H1 (cell line): ENCODE data around the gene FAM210A. TPM values are rescaled to one million over a fixed set of nuclear protein-coding genes. Genes with fewer than 3 reads are reported as not detected.

Source experiments
- CTCF ChIA-PET: fragments of 300-600 bp; sonication (Branson Sonifier 250); formaldehyde crosslinking; loops from one replicate; lab custom pipeline; 2021; ENCODE audit not compliant: partially characterized antibody; lab: Charles Lee
- POLR2A ChIA-PET: fragments of 300-600 bp; sonication (Branson Sonifier 250); formaldehyde crosslinking; loops from one replicate; lab custom pipeline; 2021; ENCODE audit warnings: inconsistent platforms; ENCODE audit not compliant: partially characterized antibody; lab: Charles Lee
- DNase-seq, 2 experiments: peaks; one replicate each; pipeline versions ENCODE4 v3.0.0 to v3.0.0-alpha.2; 2010 to 2022; ENCODE audit warnings: low spot score in 2 of 2, low read depth in 1 of 2, mixed read lengths in 1 of 2
- FAIRE-seq: peaks from 2 replicates; lab custom pipeline; 2011; peaks lifted over from hg19 to GRCh38; lab: Jason Lieb, UNC
- H2AFZ ChIP-seq: 2 replicates; pipeline ENCODE4 v1.8.1; 2012; ENCODE audit warnings: low read length, inconsistent platforms
- H2AK5ac ChIP-seq: 2 replicates; pipeline ENCODE4 v1.6.1; 2013; ENCODE audit warnings: low read depth, low read length
- H2BK120ac ChIP-seq: replicated peaks from 2 replicates; pipeline ENCODE3; 2013; ENCODE audit warnings: low read depth, low read length, inconsistent platforms
- H2BK12ac ChIP-seq: 2 replicates; pipeline ENCODE4 v1.6.1; 2013; ENCODE audit warnings: low read depth, low read length
- H2BK15ac ChIP-seq: 2 replicates; pipeline ENCODE4 v1.6.1; 2013; ENCODE audit warnings: low read length
- H2BK20ac ChIP-seq: 2 replicates; pipeline ENCODE4 v1.6.1; 2013; ENCODE audit warnings: low read length
- H2BK5ac ChIP-seq: 2 replicates; pipeline ENCODE4 v1.6.1; 2013; ENCODE audit warnings: low read depth, low read length
- H3K14ac ChIP-seq: 2 replicates; pipeline ENCODE4 v1.6.1; 2013; ENCODE audit warnings: inconsistent platforms; ENCODE audit not compliant: insufficient read length
- H3K18ac ChIP-seq: 2 replicates; pipeline ENCODE4 v1.6.1; 2013; ENCODE audit warnings: low read length; ENCODE audit errors: extremely low read depth
- H3K23ac ChIP-seq: 2 replicates; pipeline ENCODE4 v1.6.1; 2013; ENCODE audit warnings: inconsistent platforms; ENCODE audit not compliant: insufficient read length
- H3K23me2 ChIP-seq: 2 replicates; pipeline ENCODE4 v1.6.1; 2013; ENCODE audit warnings: low read depth, low read length
- H3K27ac ChIP-seq: 2 replicates; pipeline ENCODE4 v1.6.1; 2011; ENCODE audit warnings: low read depth, low read length, inconsistent platforms
- H3K27me3 ChIP-seq, 4 experiments: replicated peaks in 1 of 4; 1 replicate in 1 of 4; 2 replicates in 3 of 4; pipeline versions ENCODE4 v1.6.1 to v1.8.1; 2011 to 2013; ENCODE audit warnings: low read length in 3 of 4, mild to moderate bottlenecking in 3 of 4, inconsistent platforms in 2 of 4, mixed read lengths in 2 of 4, moderate library complexity in 1 of 4; ENCODE audit not compliant: control insufficient read depth in 3 of 4, insufficient read depth in 3 of 4; ENCODE audit errors: extremely low read depth in 1 of 4
- H3K36me3 ChIP-seq, 4 experiments: 2 replicates each; pipeline versions ENCODE4 v1.6.1 to v1.8.1; 2011 to 2013; ENCODE audit warnings: mild to moderate bottlenecking in 4 of 4, low read length in 3 of 4, moderate library complexity in 2 of 4, control low read depth in 1 of 4, inconsistent platforms in 1 of 4; ENCODE audit not compliant: insufficient read depth in 4 of 4, control insufficient read depth in 2 of 4
- H3K4ac ChIP-seq: replicated peaks from 2 replicates; pipeline ENCODE3; 2013; ENCODE audit warnings: low read length, low read depth, mixed read lengths, inconsistent platforms; ENCODE audit not compliant: insufficient read length
- H3K4me1 ChIP-seq, 4 experiments: replicated peaks in 1 of 4; 1 replicate in 1 of 4; 2 replicates in 3 of 4; pipeline versions ENCODE4 v1.6.1 to v1.8.1; 2011 to 2013; ENCODE audit warnings: low read length in 3 of 4, inconsistent platforms in 2 of 4, mixed read lengths in 1 of 4; ENCODE audit not compliant: insufficient read depth in 4 of 4, control insufficient read depth in 3 of 4
- H3K4me2 ChIP-seq, 2 experiments: 2 replicates each; pipeline versions ENCODE4 v1.6.1 to v1.8.1; 2011 to 2013; ENCODE audit warnings: low read depth in 2 of 2, low read length in 2 of 2, control low read depth in 1 of 2, inconsistent platforms in 1 of 2, mild to moderate bottlenecking in 1 of 2; ENCODE audit not compliant: insufficient read depth in 1 of 2
- H3K4me3 ChIP-seq, 4 experiments: fragments of 200-600, 300-600 bp in 1 of 4; sonication (generic), shearing (Covaris generic), sonication (Bioruptor Twin) in 1 of 4; 2 replicates each; pipeline versions ENCODE4 v1.5.1 to v1.8.1; 2011 to 2016; ENCODE audit warnings: low read length in 4 of 4, low read depth in 3 of 4, control low read depth in 2 of 4, inconsistent platforms in 2 of 4, mild to moderate bottlenecking in 2 of 4, mixed read lengths in 1 of 4, moderate library complexity in 1 of 4; ENCODE audit not compliant: insufficient read depth in 2 of 4; ENCODE audit errors: extremely low read depth in 1 of 4
- H3K56ac ChIP-seq: replicated peaks from 2 replicates; pipeline ENCODE3; 2013; ENCODE audit warnings: low read depth, mild to moderate bottlenecking, mixed read lengths, low read length, inconsistent platforms; ENCODE audit not compliant: insufficient read length
- H3K79me1 ChIP-seq: 2 replicates; pipeline ENCODE4 v1.6.1; 2013; ENCODE audit warnings: low read depth, low read length, control low read depth
- H3K79me2 ChIP-seq, 2 experiments: 2 replicates each; pipeline versions ENCODE4 v1.6.1 to v1.8.1; 2012 to 2013; ENCODE audit warnings: low read length in 2 of 2, mild to moderate bottlenecking in 2 of 2, inconsistent platforms in 1 of 2; ENCODE audit not compliant: insufficient read depth in 2 of 2, control insufficient read depth in 1 of 2
- H3K9ac ChIP-seq, 4 experiments: replicated peaks in 1 of 4; 1 replicate in 1 of 4; 2 replicates in 3 of 4; pipeline versions ENCODE4 v1.6.1 to v1.8.1; 2011 to 2013; ENCODE audit warnings: low read depth in 3 of 4, low read length in 3 of 4, control low read depth in 2 of 4, mild to moderate bottlenecking in 2 of 4, moderate library complexity in 2 of 4, inconsistent platforms in 1 of 4; ENCODE audit errors: extremely low read depth in 1 of 4
- H3K9me3 ChIP-seq, 2 experiments: 2 replicates each; pipeline versions ENCODE4 v1.6.1 to v1.8.1; 2012 to 2013; ENCODE audit warnings: mild to moderate bottlenecking in 2 of 2, moderate library complexity in 2 of 2, control low read depth in 1 of 2, inconsistent platforms in 1 of 2, low read depth in 1 of 2, low read length in 1 of 2, mixed read lengths in 1 of 2; ENCODE audit not compliant: insufficient read depth in 2 of 2
- H4K20me1 ChIP-seq, 2 experiments: replicated peaks in 1 of 2; 2 replicates each; pipeline versions ENCODE3 to v1.8.1; 2011 to 2013; ENCODE audit warnings: inconsistent platforms in 2 of 2, low read length in 2 of 2, mild to moderate bottlenecking in 1 of 2; ENCODE audit not compliant: insufficient read depth in 2 of 2, control insufficient read depth in 1 of 2
- H4K5ac ChIP-seq: 2 replicates; pipeline ENCODE4 v1.6.1; 2013; ENCODE audit warnings: low read length, low read depth, mixed read lengths, inconsistent platforms; ENCODE audit not compliant: insufficient read length
- H4K8ac ChIP-seq: 2 replicates; pipeline ENCODE4 v1.8.0; 2013; ENCODE audit warnings: mild to moderate bottlenecking, moderate library complexity, low read length, inconsistent platforms; ENCODE audit not compliant: insufficient read depth; ENCODE audit errors: extremely low read depth
- H4K91ac ChIP-seq: replicated peaks from 2 replicates; pipeline ENCODE3; 2013; ENCODE audit warnings: low read length, mixed read lengths, inconsistent platforms; ENCODE audit not compliant: insufficient read length
- BCL11A ChIP-seq, 2 experiments: IDR thresholded peaks; one replicate each; pipeline ENCODE4 v1.6.1; 2011; ENCODE audit warnings: low read depth in 2 of 2, low read length in 2 of 2, mild to moderate bottlenecking in 2 of 2
- BRCA1 ChIP-seq: IDR thresholded peaks from 2 replicates; pipeline ENCODE4 v1.6.1; 2012; ENCODE audit warnings: low read depth, low read length, improper control_type of control experiment
- CTBP2 ChIP-seq: IDR thresholded peaks from 2 replicates; pipeline ENCODE4 v1.7.0; 2011; ENCODE audit warnings: borderline replicate concordance, mild to moderate bottlenecking, moderate library complexity, mixed read lengths, low read length; ENCODE audit not compliant: insufficient read depth, insufficient read length
- GABPA ChIP-seq: IDR thresholded peaks from 2 replicates; pipeline ENCODE4 v1.6.1; 2011; ENCODE audit warnings: mild to moderate bottlenecking, low read length, moderate library complexity, borderline replicate concordance; ENCODE audit not compliant: insufficient read depth
- JUND ChIP-seq: IDR thresholded peaks from 2 replicates; pipeline ENCODE4 v1.6.1; 2011; ENCODE audit warnings: mild to moderate bottlenecking, improper control_type of control experiment, low read length
- KDM1A ChIP-seq: fragments of 200-600, 300-600 bp; sonication (generic); IDR thresholded peaks from 2 replicates; pipeline ENCODE4 v1.7.1; 2016; ENCODE audit warnings: mild to moderate bottlenecking, low read length, borderline replicate concordance
- MAX ChIP-seq: IDR thresholded peaks from 2 replicates; pipeline ENCODE4 v1.6.1; 2012; ENCODE audit warnings: inconsistent platforms
- RXRA ChIP-seq: IDR thresholded peaks from 2 replicates; pipeline ENCODE4 v1.6.1; 2011; ENCODE audit warnings: low read depth, mild to moderate bottlenecking, low read length, moderate library complexity; ENCODE audit not compliant: insufficient read depth
- SIRT6 ChIP-seq: IDR thresholded peaks from one replicate; pipeline ENCODE4 v1.7.1; 2012; ENCODE audit warnings: low read length, inconsistent platforms
- SP4 ChIP-seq: IDR thresholded peaks from 2 replicates; pipeline ENCODE4 v1.6.1; 2012; ENCODE audit warnings: low read length, inconsistent platforms
- TAF7 ChIP-seq: optimal IDR thresholded peaks from 2 replicates; pipeline ENCODE3; 2011; ENCODE audit warnings: low read depth, mild to moderate bottlenecking, inconsistent platforms, low read length, moderate library complexity, borderline replicate concordance
- YY1 ChIP-seq: IDR thresholded peaks from 2 replicates; pipeline ENCODE4 v1.6.1; 2011; ENCODE audit warnings: low read depth, mild to moderate bottlenecking, low read length
- WGBS, 2 experiments: shearing (Covaris generic) in 1 of 2; methylation state at CpG; one replicate each; pipeline versions ENCODE4 v1.1.6 to v1.1.7; 2013 to 2015; ENCODE audit warnings: low lambda C conversion rate in 2 of 2, mixed read lengths in 2 of 2, inconsistent platforms in 1 of 2, low coverage in 1 of 2, missing lambda C conversion rate in 1 of 2; ENCODE audit not compliant: insufficient replicate concordance in 2 of 2, insufficient coverage in 1 of 2, insufficient read length in 1 of 2; ENCODE audit errors: extremely low coverage in 1 of 2, missing lambda C conversion rate in 1 of 2; 5-methylcytosine and 5-hydroxymethylcytosine counted together
- polyA plus RNA-seq, 7 experiments: library from polyadenylated mRNA; depleted of rRNA in 3 of 7; stranded (reverse) in 5 of 7; unstranded in 2 of 7; fragments of >200 nt in 5 of 7; fragments of 200-250 nt in 2 of 7; gene quantifications; 1 replicate in 5 of 7; 2 replicates in 1 of 7; 4 replicates in 1 of 7; pipeline versions ENCODE4 v1.2.1 to v1.2.3, GENCODE V29; 2011 to 2013; ENCODE audit warnings: missing spikeins in 2 of 7, mixed read lengths in 2 of 7
- total RNA-seq: library from RNA; stranded (reverse); fragmentation: NEBNext Ultra II Directional; extraction: Animal tissue kit (Norgen Biotek cat#: 25700); gene quantifications from 2 replicates; pipeline ENCODE4 v1.2.1, GENCODE V29; 2021

FAM210A gene
- total and polyA plus RNA-seq, 2 of the 8 experiments (the other 6 are each of a cell fraction or from before 2014, with no cell fraction given), result 8.2 to 25.4 TPM

- peaks cover 5% of the 10 kb centered on the region; the same call in 1 of the 2 replicates for H3K79me1 ChIP-seq
- H3K4me3 ChIP-seq, result no peak overlapping the region
- WGBS, 2 experiments, result 68% methylated on average over 8 of the region's 8 CpGs; no CpG with 5 or more reads in 1 of the 2 experiments
- H2BK12ac ChIP-seq, result no peak overlapping the region
- H3K4me2 ChIP-seq, result peak overlapping the region; percentile 4 to 44; a peak in 3 of 4 replicates
- ChIA-PET CTCF (interaction anchor here (1.5 to 1.8 kb wide), 2 partner anchors 10 to 32 kb away, joined by 7 to 8 read pairs; no protein-coding TSS in a partner anchor), POLR2A (interaction anchor here (1.2 to 2.6 kb wide), 2 partner anchors 10 to 14 kb away, joined by 3 to 16 read pairs; partner anchors contain the start of genes FAM210A and RNMT)
- no peaks in the 10 kb centered on the region for H3K36me3 ChIP-seq
- no peak overlapping the region for H4K91ac ChIP-seq
- peaks cover 0 to 5% (median 3%) of the 10 kb centered on the region in 4 experiments; a peak in 3 of 7 replicates for H3K4me1 ChIP-seq
- no peak overlapping the region for H2BK20ac ChIP-seq
- H3K9me3 ChIP-seq, result 0 out of 4 replicates have a peak, but pooled peaks cover 0 to 3% of the 10 kb centered on the region in 2 experiments
- H3K9ac ChIP-seq, result no peak overlapping the region
- H3K18ac ChIP-seq, result no peak overlapping the region; the same call in 1 of the 2 replicates
- no peak overlapping the region for H3K14ac ChIP-seq
- no peaks in the 10 kb centered on the region for H3K27me3 ChIP-seq
- no peak overlapping the region for H3K56ac ChIP-seq
- no peak overlapping the region for H4K5ac ChIP-seq
- no peak overlapping the region for H3K23ac ChIP-seq
- H3K23me2 ChIP-seq, result no peaks in the 10 kb centered on the region; the same call in 1 of the 2 replicates
- FAIRE-seq, result no peak
- DNase-seq, result no peak
- H3K27ac ChIP-seq, result no peak overlapping the region; the same call in 1 of the 2 replicates
- no peak overlapping the region for H3K4ac ChIP-seq
- H2BK5ac ChIP-seq, result no peak overlapping the region
- H4K8ac ChIP-seq, result no peak overlapping the region
- no peak overlapping the region for H2AFZ ChIP-seq
- H4K20me1 ChIP-seq, result peaks cover 0 to 3% of the 10 kb centered on the region in 2 experiments
- H2BK120ac ChIP-seq, result no peak overlapping the region
- no peak overlapping the region for H2BK15ac ChIP-seq
- peaks cover under 1 to 90% of the 10 kb centered on the region in 2 experiments; a peak in 3 of 4 replicates for H3K79me2 ChIP-seq
- no peak overlapping the region for H2AK5ac ChIP-seq
- TF ChIP-seq MAX (no peak), BRCA1 (no peak), JUND (no peak), BCL11A (IDR thresholded peaks at IDR 0.05; ENCODE audit: low read depth in 2 of 2, low read length in 2 of 2) (no peak), CTBP2 (no peak), RXRA (no peak), SP4 (no peak), GABPA (no peak), KDM1A (no peak), YY1 (no peak), TAF7 (no peak), SIRT6 (no peak)
Measured at GRCh38 chr18:13712400-13713131, 13.8 kb downstream of the FAM210A start.
